NCI-H2029 (cell line): Measurements from ENCODE around the gene ABCA12.

ENCODE experiments used
- DNase-seq: peaks from one replicate; lab custom pipeline; 2025; lab: John Stamatoyannopoulos, UW

ABCA12 gene

GRCh38 chr2:215136669-215137328 is 1.6 kb downstream of the ABCA12 start:
- no peak for DNase-seq

- no peak for DNase-seq
These were observed 18.0 kb downstream of the ABCA12 start for GRCh38 chr2:215120401-215120800.

- no peak for DNase-seq
These were observed 18.6 kb downstream of the ABCA12 start for GRCh38 chr2:215119847-215120246.

GRCh38 chr2:215110918-215111317 is 27.5 kb downstream of the ABCA12 start:
- DNase-seq: no peak

- DNase-seq: no peak
These were observed 31.0 kb downstream of the ABCA12 start for GRCh38 chr2:215107216-215108056.

GRCh38 chr2:215105607-215106354 is 32.6 kb downstream of the ABCA12 start:
- DNase-seq: no peak

- no peak for DNase-seq
These were observed 34.2 kb downstream of the ABCA12 start for GRCh38 chr2:215104226-215104625.

GRCh38 chr2:215098875-215099274 is 39.6 kb downstream of the ABCA12 start:
- DNase-seq: no peak

GRCh38 chr2:215084080-215084479 is 54.3 kb downstream of the ABCA12 start:
- no peak for DNase-seq

- DNase-seq: no peak
These were observed 55.3 kb downstream of the ABCA12 start for GRCh38 chr2:215083146-215083545.

GRCh38 chr2:215082446-215082845 is 56.0 kb downstream of the ABCA12 start:
- DNase-seq: no peak

- DNase-seq: no peak
These were observed 57.9 kb downstream of the ABCA12 start for GRCh38 chr2:215080545-215080944.

- no peak for DNase-seq
These were observed 66.8 kb downstream of the ABCA12 start for GRCh38 chr2:215071676-215072075.

- no peak for DNase-seq
These were observed 70.0 kb downstream of the ABCA12 start for GRCh38 chr2:215068399-215068798.

- DNase-seq: no peak
These were observed 72.3 kb downstream of the ABCA12 start for GRCh38 chr2:215066124-215066523.

- no peak for DNase-seq
These were observed 74.9 kb downstream of the ABCA12 start for GRCh38 chr2:215063526-215063925.

GRCh38 chr2:215060861-215061536 is 77.4 kb downstream of the ABCA12 start:
- DNase-seq: no peak

- DNase-seq: no peak
These were observed 78.7 kb downstream of the ABCA12 start for GRCh38 chr2:215059724-215060123.

GRCh38 chr2:215055891-215056290 is 82.5 kb downstream of the ABCA12 start:
- DNase-seq: no peak

- no peak for DNase-seq
These were observed 85.6 kb downstream of the ABCA12 start for GRCh38 chr2:215052810-215053209.

- DNase-seq: no peak
These were observed 86.0 kb downstream of the ABCA12 start for GRCh38 chr2:215052404-215052803.

- no peak for DNase-seq
These were observed 89.1 kb downstream of the ABCA12 start for GRCh38 chr2:215049341-215049740.
